SU-DHL-6 (cell line): ENCODE data around the gene SERINC5.
A peak's percentile ranks its signal among the peaks of the same experiment; 100 is the strongest.

ENCODE experiments used
- H2AFZ ChIP-seq: fragments of 200-600 bp; sonication (generic); 2 replicates; pipeline ENCODE4 v1.6.1; 2014; ENCODE audit warnings: low read depth, mild to moderate bottlenecking, moderate library complexity, mixed read lengths, antibody characterized with exemption, low read length; ENCODE audit not compliant: severe bottlenecking
- H3F3A ChIP-seq: fragments of 200-600 bp; shearing (Covaris generic); 2 replicates; pipeline ENCODE4 v1.6.0; 2016; ENCODE audit warnings: antibody characterized with exemption, mild to moderate bottlenecking; ENCODE audit not compliant: insufficient read depth
- H3K27ac ChIP-seq: fragments of 200-600 bp; sonication (generic); 2 replicates; pipeline ENCODE4 v1.5.1; 2016; ENCODE audit warnings: low read depth, mild to moderate bottlenecking, low read length, moderate library complexity, mixed read lengths
- H3K27me3 ChIP-seq: fragments of 200-600 bp; sonication (generic), shearing (Covaris generic); 2 replicates; pipeline ENCODE4 v1.6.0; 2014; ENCODE audit warnings: mild to moderate bottlenecking, low read length
- H3K36me3 ChIP-seq: fragments of 200-600 bp; sonication (generic); 2 replicates; pipeline ENCODE4 v1.6.1; 2014; ENCODE audit warnings: mild to moderate bottlenecking, low read length, mixed read lengths
- H3K4me2 ChIP-seq: fragments of 300-600, 200-600 bp; shearing (Covaris generic), sonication (generic); 2 replicates; pipeline ENCODE4 v1.6.0; 2014; ENCODE audit warnings: low read length, low read depth, mild to moderate bottlenecking; ENCODE audit not compliant: poor library complexity, severe bottlenecking
- H3K4me3 ChIP-seq: fragments of 200-600 bp; sonication (generic); 2 replicates; pipeline ENCODE4 v1.5.1; 2014; ENCODE audit warnings: antibody characterized with exemption, low read length, mild to moderate bottlenecking, mixed read lengths; ENCODE audit not compliant: insufficient read depth, poor library complexity, severe bottlenecking
- H3K79me2 ChIP-seq: fragments of 200-600 bp; sonication (generic); 2 replicates; pipeline ENCODE4 v1.6.1; 2014; ENCODE audit warnings: mild to moderate bottlenecking, low read length, moderate library complexity; ENCODE audit not compliant: insufficient read depth
- H3K9ac ChIP-seq: fragments of 200-600 bp; sonication (generic); 2 replicates; pipeline ENCODE4 v1.7.0; 2014; ENCODE audit warnings: mild to moderate bottlenecking, low read length
- H3K9me2 ChIP-seq: fragments of 200-600 bp; sonication (generic); replicated peaks from 2 replicates; pipeline ENCODE4 v1.6.1; 2014; ENCODE audit warnings: low read length; ENCODE audit not compliant: insufficient read depth
- H3K9me3 ChIP-seq: fragments of 200-600 bp; sonication (generic); 2 replicates; pipeline ENCODE4 v1.6.1; 2014; ENCODE audit warnings: low read length, mixed read lengths; ENCODE audit not compliant: insufficient read depth
- H4K20me1 ChIP-seq: fragments of 200-600 bp; sonication (generic); 2 replicates; pipeline ENCODE4 v1.6.1; 2014; ENCODE audit warnings: low read depth, mild to moderate bottlenecking, antibody characterized with exemption, low read length, moderate library complexity, mixed read lengths
- EZH2phosphoT487 ChIP-seq: fragments of 200-600 bp; sonication (generic), shearing (Covaris generic); conservative IDR thresholded peaks from 2 replicates; pipeline ENCODE4 v1.6.1; 2018; ENCODE audit warnings: mild to moderate bottlenecking, antibody characterized with exemption, low read length, moderate library complexity, mixed read lengths
- TF ChIP-seq, protein P1 (sequence below): fragments of 200-600 bp; sonication (generic); IDR thresholded peaks from one replicate; pipeline ENCODE4 v1.5.1; 2017; ENCODE audit warnings: antibody characterized with exemption, mild to moderate bottlenecking, low read length, moderate library complexity; ENCODE audit not compliant: insufficient read depth, poor library complexity, severe bottlenecking

SERINC5 gene

DNA sequence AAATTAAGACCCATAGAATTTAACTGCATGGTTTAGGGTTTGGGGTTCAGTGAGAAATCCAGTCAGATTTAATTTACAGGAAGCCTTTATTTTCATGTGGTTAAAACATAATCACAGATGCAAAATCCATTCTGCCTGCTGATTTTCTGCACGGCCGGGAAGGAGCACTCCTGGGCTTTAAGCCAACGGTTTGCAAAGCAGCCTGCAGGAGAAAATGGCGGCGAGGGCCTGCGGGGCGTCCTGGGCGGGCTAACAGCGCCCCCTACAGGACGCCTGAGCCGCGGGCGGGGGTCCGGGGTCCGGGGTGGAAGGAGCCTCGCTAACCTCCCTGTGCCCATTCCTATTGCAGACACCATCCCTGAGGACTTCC lies 173.1 kb downstream of the SERINC5 start:
- no peak for TF ChIP-seq EZH2phosphoT487
- TF ChIP-seq, protein P1, sequence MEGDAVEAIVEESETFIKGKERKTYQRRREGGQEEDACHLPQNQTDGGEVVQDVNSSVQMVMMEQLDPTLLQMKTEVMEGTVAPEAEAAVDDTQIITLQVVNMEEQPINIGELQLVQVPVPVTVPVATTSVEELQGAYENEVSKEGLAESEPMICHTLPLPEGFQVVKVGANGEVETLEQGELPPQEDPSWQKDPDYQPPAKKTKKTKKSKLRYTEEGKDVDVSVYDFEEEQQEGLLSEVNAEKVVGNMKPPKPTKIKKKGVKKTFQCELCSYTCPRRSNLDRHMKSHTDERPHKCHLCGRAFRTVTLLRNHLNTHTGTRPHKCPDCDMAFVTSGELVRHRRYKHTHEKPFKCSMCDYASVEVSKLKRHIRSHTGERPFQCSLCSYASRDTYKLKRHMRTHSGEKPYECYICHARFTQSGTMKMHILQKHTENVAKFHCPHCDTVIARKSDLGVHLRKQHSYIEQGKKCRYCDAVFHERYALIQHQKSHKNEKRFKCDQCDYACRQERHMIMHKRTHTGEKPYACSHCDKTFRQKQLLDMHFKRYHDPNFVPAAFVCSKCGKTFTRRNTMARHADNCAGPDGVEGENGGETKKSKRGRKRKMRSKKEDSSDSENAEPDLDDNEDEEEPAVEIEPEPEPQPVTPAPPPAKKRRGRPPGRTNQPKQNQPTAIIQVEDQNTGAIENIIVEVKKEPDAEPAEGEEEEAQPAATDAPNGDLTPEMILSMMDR, result peak; percentile 87
- no peaks in the 10 kb centered on the region for H3K9me3 ChIP-seq
- no peaks in the 10 kb centered on the region for H3K36me3 ChIP-seq
- no peaks in the 10 kb centered on the region for H3K79me2 ChIP-seq
- H3K4me2 ChIP-seq, result no peak overlapping the region
- H3K27ac ChIP-seq, result no peak overlapping the region
- H3K4me3 ChIP-seq, result no peak overlapping the region
- no peaks in the 10 kb centered on the region for H3K9me2 ChIP-seq
- H3K9ac ChIP-seq, result no peak overlapping the region
- H2AFZ ChIP-seq, result peak overlapping the region; percentile 37
- no peaks in the 10 kb centered on the region for H3K27me3 ChIP-seq
- H4K20me1 ChIP-seq, result no peaks in the 10 kb centered on the region
- H3F3A ChIP-seq, result no peaks in the 10 kb centered on the region

DNA sequence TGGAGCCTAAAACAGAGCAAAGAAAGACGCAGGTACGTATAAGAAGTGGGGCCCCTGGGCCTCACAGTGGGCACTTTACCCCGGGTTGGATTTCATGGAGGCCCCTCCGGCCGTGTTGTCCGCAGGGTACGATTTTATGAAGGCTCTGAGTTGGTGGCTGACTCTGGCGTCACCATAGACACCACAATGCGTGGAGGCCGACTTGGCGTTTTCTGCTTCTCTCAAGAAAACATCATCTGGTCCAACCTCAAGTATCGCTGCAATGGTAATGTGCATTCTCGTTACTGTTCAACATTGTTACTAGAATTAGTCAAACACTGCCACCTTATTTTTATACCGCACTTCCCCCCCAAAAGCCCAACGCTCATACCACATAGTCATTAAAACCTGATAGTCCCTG lies 173.6 kb downstream of the SERINC5 start:
- no peaks in the 10 kb centered on the region for H4K20me1 ChIP-seq
- H3K36me3 ChIP-seq, result no peaks in the 10 kb centered on the region
- H3K27ac ChIP-seq, result no peak overlapping the region
- no peaks in the 10 kb centered on the region for H3F3A ChIP-seq
- no peak overlapping the region for H3K9ac ChIP-seq
- H3K79me2 ChIP-seq, result no peaks in the 10 kb centered on the region
- H3K9me2 ChIP-seq, result no peaks in the 10 kb centered on the region
- no peak for TF ChIP-seq EZH2phosphoT487
- TF ChIP-seq, protein P1, result no peak
- H3K27me3 ChIP-seq, result no peaks in the 10 kb centered on the region
- H3K4me3 ChIP-seq, result no peak overlapping the region
- no peak overlapping the region for H3K4me2 ChIP-seq
- no peak overlapping the region for H2AFZ ChIP-seq
- H3K9me3 ChIP-seq, result no peaks in the 10 kb centered on the region

DNA sequence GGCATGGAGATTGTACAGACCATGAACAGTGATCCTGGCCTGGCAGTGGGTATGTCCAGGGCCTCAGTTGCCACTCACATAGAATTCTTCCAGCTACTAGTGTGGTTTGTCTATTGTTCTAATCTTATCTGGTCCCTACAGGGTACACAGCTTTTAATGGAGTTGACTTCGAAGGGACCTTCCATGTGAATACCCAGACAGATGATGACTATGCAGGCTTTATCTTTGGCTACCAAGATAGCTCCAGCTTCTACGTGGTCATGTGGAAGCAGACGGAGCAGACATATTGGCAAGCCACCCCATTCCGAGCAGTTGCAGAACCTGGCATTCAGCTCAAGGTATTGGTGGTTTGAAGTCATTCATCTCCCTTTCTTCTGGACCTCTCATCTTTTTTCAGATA lies 176.9 kb downstream of the SERINC5 start:
- Histone ChIP-seq H3K27ac (no peak overlapping the region), H3K9ac (no peak overlapping the region), H3K9me2 (no peaks in the 10 kb centered on the region), H3K27me3 (no peaks in the 10 kb centered on the region), H2AFZ (no peak overlapping the region), H4K20me1 (no peaks in the 10 kb centered on the region), H3K4me3 (no peak overlapping the region), H3K79me2 (no peaks in the 10 kb centered on the region), H3F3A (no peaks in the 10 kb centered on the region), H3K36me3 (no peaks in the 10 kb centered on the region), H3K4me2 (no peak overlapping the region), H3K9me3 (no peaks in the 10 kb centered on the region)
- TF ChIP-seq, protein P1, result no peak
